Activated T-helper 1 cell treated with anti-CD3 and anti-CD28 coated beads, Interleukin-12 subunit alpha, Interleukin-12 subunit beta, Interleukin-2, Interleukin-4 antibody, amounts not matched to agents 30 ng/mL and 10 ng/mL and 1 ng/mL, durations not matched to agents 14 hours and 24 hours and 36 hours (primary cell): ENCODE measurements around the gene TEAD1. TPM values are rescaled to one million over a fixed set of nuclear protein-coding genes. Genes with fewer than 3 reads are reported as not detected.

Experiments
- DNase-seq: peaks from one replicate; pipeline ENCODE4 v3.0.0; 2021; ENCODE audit warnings: low spot score
- H3K27ac Mint-ChIP-seq: one replicate; pipeline ENCODE4 v1.8.0; 2021; ENCODE audit warnings: mild to moderate bottlenecking, mixed read lengths
- H3K27me3 Mint-ChIP-seq: one replicate; pipeline ENCODE4 v1.8.0; 2022; ENCODE audit warnings: mild to moderate bottlenecking, moderate library complexity, mixed read lengths; ENCODE audit not compliant: insufficient read depth
- H3K36me3 Mint-ChIP-seq: one replicate; pipeline ENCODE4 v1.8.0; 2021; ENCODE audit warnings: low read depth, mixed read lengths
- H3K4me1 Mint-ChIP-seq: one replicate; pipeline ENCODE4 v1.8.0; 2021; ENCODE audit warnings: low read depth, mixed read lengths
- H3K4me3 Mint-ChIP-seq: one replicate; pipeline ENCODE4 v1.8.0; 2021; ENCODE audit warnings: mild to moderate bottlenecking, moderate library complexity, mixed read lengths
- H3K9me3 Mint-ChIP-seq: one replicate; pipeline ENCODE4 v1.8.0; 2021; ENCODE audit warnings: mixed read lengths
- intact Hi-C: fragments of 100-400 bp; cut with micrococcal nuclease; formaldehyde crosslinking; loops from one replicate; pipeline ENCODE4 v1.15.1; 2024
- total RNA-seq: library from RNA; stranded (reverse); gene quantifications from 2 replicates; pipeline ENCODE4 v1.2.3, GENCODE V29; 2022

TEAD1 gene
- total RNA-seq, 1 donor from 2014 or later: 0.41 TPM

DNA sequence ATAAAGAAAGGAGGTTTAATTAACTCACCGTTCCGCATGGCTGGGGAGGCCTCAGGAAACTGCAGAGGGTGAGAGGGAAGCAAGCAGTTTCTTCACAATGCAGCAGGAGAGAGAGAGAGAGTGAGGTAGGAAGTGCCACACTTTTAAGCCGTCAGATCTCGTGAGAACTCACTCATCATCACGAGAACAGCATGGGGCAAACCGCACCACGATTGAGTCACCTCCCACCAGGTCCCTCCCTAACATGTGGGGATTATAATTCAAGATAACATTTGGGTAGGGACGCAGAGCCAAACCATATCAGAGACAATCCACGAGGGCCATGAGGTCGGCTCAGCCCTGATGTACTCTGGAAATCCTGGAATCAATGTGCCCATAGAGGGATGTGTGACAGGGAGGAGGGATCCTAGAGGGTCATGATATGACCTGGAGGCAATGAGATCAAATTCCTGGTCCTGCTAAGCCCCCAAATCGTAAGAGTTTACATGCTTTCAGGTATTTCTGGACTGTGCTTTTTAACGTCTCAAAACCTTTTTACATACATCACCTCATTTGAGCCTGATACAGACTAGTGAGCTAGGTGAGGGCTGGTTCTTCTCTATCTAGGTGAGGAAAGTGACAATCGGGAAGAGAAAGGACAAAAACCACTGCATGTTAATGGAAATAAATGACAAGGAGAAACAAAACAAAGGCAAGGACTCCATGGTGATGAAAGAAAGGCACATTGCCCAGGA is 315.4 kb downstream of the TEAD1 start:
- no peaks in the 10 kb centered on the region for H3K36me3 Mint-ChIP-seq
- DNase-seq: no peak

DNA sequence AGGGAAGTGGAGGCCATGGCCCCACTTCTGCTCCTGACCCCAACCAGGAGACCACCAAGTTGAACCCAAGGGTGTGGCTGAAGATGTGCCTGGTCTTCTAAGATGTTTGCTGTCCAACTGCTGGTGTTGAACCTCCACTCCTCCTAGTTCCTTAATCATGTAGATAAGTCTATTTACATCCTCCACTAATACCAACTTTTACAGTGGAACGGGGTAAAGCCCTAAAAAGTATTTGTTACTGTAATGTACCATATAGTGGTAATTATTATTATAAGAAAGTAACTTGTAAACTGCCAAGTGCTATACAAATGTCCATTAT is 315.9 kb downstream of the TEAD1 start:
- no peak for DNase-seq
- Mint-ChIP-seq H3K27ac (no peak overlapping the region), H3K36me3 (no peaks in the 10 kb centered on the region), H3K9me3 (no peaks in the 10 kb centered on the region), H3K4me1 (no peaks in the 10 kb centered on the region), H3K4me3 (no peak overlapping the region), H3K27me3 (peaks cover 15% of the 10 kb centered on the region)
- intact Hi-C loops: no loop called here

More for the DNA sequence above, 315.4 kb downstream of the TEAD1 start:
- Mint-ChIP-seq H3K27me3 (peaks cover 15% of the 10 kb centered on the region), H3K4me3 (no peak overlapping the region), H3K27ac (no peak overlapping the region), H3K4me1 (no peaks in the 10 kb centered on the region), H3K9me3 (no peaks in the 10 kb centered on the region)
- intact Hi-C loops: no loop called here

DNA sequence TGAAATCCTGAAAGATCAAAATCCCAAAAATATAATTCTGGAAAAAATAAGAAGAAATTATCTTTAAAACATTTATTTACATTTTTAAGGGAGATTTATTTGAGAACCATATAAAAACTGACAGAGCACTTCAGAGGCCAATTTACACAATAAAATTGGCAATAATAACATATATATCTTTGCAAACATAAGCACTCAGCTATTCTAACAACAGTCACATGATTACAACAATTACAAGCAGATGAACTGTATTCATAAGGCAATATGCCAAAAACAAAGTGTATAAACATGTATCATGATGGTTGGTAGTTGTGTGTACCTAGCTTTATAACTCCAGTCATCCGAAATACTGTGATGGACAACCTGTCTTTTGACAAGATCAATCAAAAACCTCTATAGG is 317.2 kb downstream of the TEAD1 start:
- Mint-ChIP-seq H3K4me3 (no peak overlapping the region), H3K36me3 (no peaks in the 10 kb centered on the region), H3K27ac (no peak overlapping the region), H3K4me1 (no peaks in the 10 kb centered on the region), H3K27me3 (peaks cover 18% of the 10 kb centered on the region), H3K9me3 (peaks cover 6% of the 10 kb centered on the region)
- intact Hi-C loops: no loop called here
- no peak for DNase-seq

DNA sequence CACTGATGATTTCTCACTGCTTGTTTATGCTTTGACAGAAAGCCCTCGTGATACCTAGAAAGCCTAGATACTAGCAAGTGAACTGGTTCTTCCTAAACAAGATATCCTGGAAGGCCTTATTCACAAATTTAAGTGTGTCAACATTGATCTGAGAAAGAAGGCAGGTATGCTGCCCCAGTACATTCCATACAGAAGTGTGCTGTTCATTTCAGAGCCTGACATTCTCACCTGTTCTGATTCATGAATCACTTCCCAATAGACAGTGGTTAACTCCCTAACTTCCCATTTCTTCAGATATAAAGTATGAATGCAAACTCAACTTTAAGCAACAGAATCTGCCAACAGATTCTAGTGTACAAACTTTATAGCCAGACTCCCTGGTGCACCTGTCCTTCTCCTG is 319.4 kb downstream of the TEAD1 start:
- Mint-ChIP-seq H3K4me3 (no peak overlapping the region), H3K4me1 (no peaks in the 10 kb centered on the region), H3K27ac (no peak overlapping the region), H3K27me3 (peaks cover 18% of the 10 kb centered on the region), H3K36me3 (no peaks in the 10 kb centered on the region), H3K9me3 (peaks cover 6% of the 10 kb centered on the region)
- DNase-seq: no peak
- intact Hi-C loops: no loop called here
